GM10847 (cell line): ENCODE results near the gene SPSB1.

Experiments used
- POLR2A ChIP-seq: IDR thresholded peaks from 2 replicates; pipeline ENCODE4 v1.6.1; 2011; ENCODE audit not compliant: insufficient read length; ENCODE audit errors: extremely low read depth

The SPSB1 gene

DNA sequence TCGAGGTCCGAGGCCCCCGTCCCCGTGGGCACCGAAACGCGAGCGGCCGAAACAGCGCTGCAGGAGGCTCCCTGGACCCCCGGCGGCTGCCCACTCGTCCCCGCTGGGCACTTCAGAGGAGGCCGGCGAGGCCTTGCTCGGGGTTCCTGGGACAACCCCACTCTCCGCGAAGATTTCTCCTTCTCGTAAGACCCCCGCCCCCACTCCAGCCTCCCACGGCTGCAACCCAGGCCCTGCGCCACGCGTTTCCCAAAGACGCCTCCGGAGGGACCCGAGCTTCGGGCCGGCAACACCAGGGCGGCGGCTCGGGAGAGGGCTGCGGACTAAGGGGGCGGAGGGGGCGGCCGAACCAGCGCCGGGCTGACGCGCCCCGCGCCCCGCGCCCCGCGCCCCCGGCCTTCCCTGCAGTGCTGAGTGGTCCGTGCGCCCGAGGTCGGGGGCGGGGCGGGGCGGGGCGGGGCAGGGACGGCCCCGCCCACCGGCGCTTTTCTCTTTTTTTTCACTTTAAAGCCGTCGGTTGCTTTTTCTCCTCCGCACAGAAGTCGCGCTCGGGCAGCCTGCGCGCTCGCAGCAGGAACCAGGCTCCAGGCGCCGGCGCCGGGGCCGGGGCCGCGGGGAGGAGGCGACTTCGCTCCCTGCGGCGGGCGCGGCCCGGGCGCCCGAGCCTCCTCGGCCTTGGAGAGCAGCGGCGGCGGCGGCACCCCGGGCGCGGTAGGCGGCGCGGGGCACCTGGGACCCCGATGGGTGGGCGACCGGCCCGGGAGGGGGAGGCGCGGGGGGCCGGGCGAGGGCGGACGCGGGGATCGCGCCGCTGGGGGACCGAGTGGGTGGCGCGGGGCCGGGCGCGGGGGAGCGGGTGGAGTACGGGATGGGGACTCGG lies at the start of gene SPSB1:
SPSB1 (plus strand) TSS at position 534 of the 880 bp plus-strand sequence. CDS start 62,998 bp downstream, outside the sequence.
- peak; percentile 68 for TF ChIP-seq POLR2A

GRCh38 chr1:9243066-9243739 lies 49.5 kb upstream of the SPSB1 start:
- no peak for TF ChIP-seq POLR2A

DNA sequence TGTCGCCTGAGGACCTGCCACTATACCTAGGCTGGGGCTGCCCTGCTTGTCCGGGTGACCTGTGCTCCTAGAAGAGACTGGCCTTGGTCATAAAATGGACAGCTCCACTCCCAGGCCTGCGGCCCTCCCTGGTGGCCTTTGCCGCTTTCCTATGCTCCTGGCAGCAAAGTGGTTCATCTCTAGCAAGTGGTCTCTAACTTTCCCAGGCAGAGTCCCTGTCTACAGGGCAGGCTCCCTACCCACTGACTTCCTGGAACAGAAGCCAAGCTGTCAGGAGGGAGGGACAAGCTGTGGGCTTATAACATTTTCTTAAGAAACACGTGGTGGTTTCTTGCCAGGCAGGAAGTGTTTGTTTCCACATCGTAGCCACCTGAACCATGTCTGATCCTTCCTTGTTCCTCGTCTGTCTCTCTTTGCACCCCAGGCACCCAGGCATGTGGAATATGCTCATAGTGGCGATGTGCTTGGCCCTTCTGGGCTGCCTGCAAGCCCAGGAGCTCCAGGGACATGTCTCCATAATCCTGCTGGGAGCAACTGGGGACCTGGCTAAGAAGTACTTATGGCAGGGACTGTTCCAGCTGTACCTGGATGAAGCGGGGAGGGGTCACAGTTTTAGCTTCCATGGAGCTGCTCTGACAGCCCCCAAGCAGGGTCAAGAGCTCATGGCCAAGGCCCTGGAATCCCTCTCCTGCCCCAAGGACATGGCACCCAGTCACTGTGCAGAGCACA lies 48.0 kb upstream of the SPSB1 start:
- no peak for TF ChIP-seq POLR2A

DNA sequence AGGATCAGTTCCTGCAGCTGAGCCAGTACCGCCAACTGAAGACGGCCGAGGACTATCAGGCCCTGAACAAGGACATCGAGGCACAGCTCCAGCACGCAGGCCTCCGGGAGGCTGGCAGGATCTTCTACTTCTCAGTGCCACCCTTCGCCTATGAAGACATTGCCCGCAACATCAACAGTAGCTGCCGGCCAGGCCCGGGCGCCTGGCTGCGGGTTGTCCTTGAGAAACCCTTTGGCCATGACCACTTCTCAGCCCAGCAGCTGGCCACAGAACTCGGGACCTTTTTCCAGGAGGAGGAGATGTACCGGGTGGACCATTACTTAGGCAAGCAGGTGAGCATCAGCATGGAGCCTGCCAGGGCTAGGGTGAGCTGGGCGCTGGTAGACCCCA lies 47.5 kb upstream of the SPSB1 start:
- TF ChIP-seq POLR2A: no peak

DNA sequence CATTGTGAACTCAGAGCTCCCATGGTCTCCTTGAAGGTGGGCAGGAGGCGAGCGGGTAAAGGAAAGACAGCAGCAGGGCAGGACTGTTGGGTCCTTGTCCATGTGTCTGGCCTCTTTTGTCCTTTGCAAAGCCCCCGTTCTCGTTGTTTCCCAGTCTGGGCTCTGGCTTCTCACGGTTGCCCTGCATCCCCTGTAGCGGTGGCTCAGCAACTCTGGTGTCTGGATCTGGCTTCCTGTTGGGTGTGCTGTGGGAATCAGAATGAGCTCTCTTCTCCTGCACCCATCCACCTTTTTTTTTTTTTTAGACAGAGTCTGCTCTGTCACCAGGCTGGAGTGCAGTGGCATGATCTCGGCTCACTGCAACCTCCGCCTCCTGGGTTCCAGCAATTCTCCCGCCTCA lies 47.0 kb upstream of the SPSB1 start:
- no peak for TF ChIP-seq POLR2A

DNA sequence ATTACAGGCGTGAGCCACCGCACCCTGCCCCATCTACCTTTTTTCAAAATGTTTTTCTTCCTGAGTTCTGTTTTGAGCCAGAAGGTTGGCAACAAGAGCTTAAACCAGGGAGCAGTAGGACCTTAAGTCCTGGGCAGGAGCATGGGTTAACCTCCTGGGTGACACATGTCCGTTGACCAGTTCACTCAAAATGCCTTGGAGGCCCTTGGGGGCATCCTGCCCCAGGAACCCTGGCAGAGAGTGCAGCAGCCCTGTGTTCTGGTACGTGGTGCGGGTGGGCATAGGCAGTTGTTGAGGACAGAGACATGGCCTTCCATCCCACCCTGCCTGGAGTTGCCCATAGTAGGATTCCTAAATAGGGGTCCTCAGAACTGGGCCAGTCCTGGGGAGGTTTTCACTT lies 46.5 kb upstream of the SPSB1 start:
- TF ChIP-seq POLR2A: no peak

DNA sequence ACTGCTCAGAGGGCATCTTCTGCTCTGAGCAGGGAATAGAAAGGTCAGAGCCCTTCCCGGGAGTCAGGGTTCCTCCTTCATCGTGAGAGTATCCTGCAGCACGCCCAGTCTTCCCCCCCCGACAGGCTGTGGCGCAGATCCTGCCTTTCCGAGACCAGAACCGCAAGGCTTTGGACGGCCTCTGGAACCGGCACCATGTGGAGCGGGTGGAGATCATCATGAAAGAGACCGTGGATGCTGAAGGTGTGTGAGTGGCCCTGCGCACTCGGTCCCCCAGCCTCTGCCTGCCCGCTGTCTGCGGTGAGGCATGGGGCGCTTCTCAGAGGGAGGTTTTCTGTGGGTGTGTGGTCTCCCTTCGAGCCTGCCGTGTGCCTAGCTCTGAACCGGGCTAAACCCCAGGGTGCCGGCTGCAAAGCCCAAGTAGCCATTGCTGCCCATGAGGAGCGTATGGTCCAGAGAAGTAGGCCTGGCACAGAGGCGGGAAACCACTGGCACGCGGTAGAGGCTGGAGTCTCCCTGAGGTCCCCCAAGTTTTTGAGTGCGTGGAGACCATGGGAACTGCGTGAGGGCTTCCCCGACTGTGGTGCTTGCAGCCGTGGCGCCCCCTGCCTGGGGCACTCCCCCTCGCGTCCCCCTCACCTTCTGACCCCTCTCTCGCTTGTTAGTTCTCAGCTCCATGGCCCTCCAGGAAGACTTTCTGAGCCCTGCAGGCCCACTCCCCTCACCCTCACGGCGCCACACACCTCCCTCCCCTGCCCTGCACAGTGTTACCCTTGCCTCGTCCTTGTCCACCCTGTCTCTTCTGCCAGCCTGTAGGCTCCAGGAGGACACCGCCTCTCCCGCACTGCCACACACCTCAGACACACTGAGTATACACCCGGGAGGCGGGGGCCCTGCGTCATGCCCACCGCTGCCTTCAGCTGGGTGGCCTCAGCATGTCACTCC lies 45.6 kb upstream of the SPSB1 start:
- TF ChIP-seq POLR2A: no peak

GRCh38 chr1:9247894-9248293 lies 44.8 kb upstream of the SPSB1 start:
- TF ChIP-seq POLR2A: no peak

DNA sequence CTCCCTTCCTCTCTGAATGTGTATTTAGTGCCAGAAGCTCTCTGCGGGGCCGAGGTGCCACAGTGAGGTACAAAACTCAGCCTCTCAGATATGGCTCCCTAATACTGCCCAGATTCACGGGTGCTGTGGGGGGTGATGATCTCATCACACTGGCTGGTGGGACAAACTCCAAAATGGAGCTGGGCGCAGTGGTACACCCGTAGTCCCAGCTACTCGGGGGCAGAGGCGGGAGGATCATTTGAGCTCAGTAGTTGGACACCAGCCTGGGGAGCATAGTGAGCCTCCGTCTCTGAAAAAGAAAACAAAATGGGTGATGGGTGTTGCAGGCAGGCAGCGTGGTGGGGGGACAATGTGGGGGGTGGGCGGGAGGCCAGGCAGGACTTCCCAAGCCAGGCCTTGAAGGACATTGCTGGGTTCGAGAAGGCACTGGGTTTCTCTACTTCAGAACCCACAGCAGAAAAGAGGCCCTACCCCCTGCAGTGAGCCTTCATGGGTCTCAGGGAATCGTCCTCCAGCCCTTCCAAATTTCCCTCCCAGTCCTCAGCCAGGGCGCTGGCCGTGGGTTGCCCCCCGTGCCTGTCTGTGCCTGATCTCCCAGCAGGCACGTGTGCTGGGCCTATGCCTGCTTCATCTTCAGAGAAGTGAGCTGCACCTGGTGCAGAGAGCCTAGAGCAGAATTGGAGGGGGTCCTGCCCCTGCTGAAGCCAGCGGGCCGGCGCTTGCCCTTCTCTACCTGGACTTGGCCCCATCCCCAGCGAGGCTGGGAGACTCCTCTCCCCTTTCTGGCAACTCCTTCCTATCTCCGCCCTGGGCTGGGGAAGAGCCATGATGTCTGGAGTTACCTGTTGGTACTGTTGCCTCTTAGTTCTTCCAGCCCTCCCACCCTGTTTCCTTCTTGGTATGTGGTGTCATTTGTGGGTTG lies 44.1 kb upstream of the SPSB1 start:
- TF ChIP-seq POLR2A: no peak

DNA sequence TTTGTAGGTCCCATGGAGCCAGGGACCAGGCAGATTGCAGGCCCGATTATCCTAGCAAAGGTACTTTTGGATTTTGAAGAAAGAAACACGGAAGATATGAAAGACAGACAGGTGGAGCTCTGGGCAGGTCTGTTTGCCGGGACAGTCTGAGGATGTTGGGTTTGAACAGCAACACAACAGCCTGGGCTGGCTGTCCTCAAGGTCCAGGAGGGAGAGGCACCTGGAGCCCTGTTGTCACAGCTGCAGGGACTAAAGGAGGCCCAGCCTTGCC lies 43.5 kb upstream of the SPSB1 start:
- no peak for TF ChIP-seq POLR2A

DNA sequence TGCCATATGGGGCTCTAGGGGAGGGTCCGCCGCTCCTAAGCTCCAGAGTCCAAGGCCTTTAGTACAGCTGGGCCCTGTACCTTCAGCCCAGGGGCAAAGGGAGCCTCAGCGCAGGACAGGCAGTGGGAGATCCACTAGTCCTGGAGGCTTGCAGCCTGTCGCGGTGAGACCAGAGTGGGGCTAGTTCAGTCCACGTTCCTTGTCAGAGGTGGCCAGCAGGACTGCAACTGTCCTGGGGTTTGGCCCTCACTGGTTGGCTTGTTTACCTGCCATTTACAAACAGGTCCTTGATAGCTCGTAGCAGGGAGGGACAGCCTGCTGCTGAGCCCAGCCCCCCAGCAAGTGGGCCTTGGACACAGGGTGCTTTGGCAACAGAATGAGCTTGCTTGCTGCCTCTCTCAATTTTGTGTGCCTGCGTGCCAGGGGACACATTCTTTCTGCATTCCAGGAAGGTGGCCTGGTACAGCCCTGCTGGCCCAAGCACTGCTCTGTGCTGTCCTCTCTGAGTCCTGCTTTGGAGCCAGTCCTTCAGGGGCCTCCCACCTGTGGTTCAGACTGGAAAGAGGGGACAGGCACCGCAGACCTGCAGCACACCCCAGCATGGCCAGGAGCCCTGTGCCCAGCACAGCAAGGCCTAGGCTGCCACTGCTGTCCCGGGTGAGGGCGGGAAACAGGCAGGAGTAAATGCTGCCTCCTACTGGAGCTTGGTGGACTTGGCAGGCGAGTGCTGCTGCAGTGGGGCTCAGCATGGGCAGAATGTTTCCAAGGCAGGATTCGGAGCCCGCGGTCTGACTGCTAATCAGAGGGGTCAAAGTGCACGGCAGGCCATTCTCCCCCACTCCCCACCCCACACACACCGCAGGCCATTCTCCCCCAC lies 42.9 kb upstream of the SPSB1 start:
- no peak for TF ChIP-seq POLR2A

DNA sequence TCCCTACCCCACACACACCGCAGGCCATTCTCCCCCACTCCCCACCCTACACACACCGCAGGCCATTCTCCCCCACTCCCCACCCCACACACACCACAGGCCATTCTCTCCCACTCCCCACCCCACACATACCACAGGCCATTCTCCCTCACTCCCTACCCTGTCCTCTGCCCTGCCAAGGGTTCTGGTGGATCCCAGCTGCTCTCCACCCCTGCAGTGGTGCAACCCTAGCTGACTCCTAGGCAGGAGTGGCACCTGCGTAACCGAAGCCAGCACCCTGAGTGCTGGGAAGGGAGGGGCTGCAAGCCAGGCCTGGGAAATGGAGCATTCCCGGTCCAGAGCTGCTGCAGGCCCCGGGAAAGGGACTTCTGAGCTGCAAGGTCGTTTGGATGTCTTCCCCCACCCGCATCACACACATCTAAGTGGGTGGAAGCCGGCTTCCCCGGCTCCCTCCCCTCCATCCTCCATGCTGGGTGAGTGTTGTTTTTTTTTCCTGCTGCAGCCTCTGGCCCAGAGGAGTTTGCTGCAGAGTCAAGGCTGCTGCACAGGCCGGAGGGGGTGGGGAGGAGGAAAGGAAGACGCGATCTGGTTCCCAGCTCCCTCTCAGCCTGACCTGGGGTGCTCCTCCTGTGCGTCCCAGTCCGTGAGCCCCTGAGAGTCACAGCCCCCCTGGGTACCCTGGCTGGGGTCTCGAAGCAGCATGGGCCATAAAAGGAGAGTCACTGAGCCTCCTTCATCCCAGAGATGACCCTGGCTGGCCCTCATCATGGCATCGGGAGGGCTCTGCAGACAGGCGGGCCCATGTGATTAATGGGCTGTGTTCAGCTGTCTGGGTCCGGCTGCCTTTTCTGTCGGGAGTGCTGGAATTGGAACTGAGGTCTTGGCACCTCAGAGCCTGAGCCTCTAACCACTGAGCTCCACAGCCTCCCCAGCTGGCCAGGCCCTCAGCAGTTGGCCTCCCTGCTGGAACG lies 42.0 kb upstream of the SPSB1 start:
- TF ChIP-seq POLR2A: no peak

DNA sequence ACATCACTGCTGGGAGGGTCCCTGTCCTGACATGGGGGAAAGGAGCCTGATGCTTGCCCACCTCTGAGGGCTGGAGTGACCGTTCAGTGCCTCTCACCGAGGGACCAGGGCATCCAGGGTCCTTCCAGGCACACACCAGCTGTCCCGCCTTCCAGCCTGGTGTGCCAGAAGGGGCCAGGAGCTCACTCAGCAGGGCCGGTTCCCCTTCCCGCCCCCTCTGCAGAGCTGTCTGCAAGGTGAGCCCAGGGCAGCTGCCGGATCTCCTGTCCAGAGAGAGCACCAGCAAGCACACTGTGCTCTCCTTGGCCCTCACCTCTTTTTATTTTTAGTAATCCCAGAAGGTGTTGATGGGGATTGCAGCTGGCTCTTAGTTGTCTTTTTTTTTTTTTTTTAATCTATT lies 41.2 kb upstream of the SPSB1 start:
- no peak for TF ChIP-seq POLR2A
